HG03575 (cell line): Measurements from ENCODE around the gene RNLS.
"Not testable (repeated sequence)": the region's sequence is repeated elsewhere in the genome, so short reads cannot be mapped to it uniquely, and the experiment has no call there.

ENCODE experiments used
- ATAC-seq: cut with Tn5 transposase; IDR thresholded peaks from one replicate; pipeline ENCODE4 v1.9.1; 2021; ENCODE audit not compliant: unreplicated experiment, insufficient number of reproducible peaks, low FRiP score; ENCODE audit errors: extremely low read depth

RNLS gene

GRCh38 chr10:88374392-88375175, 208.5 kb downstream of the RNLS start:
- no peak for ATAC-seq

GRCh38 chr10:88372881-88373592, 210.1 kb downstream of the RNLS start:
- ATAC-seq = no peak

GRCh38 chr10:88372051-88372715, 210.9 kb downstream of the RNLS start:
- no peak for ATAC-seq

GRCh38 chr10:88370713-88371112, 212.4 kb downstream of the RNLS start:
- ATAC-seq = no peak

GRCh38 chr10:88366772-88367171, 216.3 kb downstream of the RNLS start:
- ATAC-seq = no peak

GRCh38 chr10:88361995-88362807, 220.9 kb downstream of the RNLS start:
- ATAC-seq = no peak

- no peak for ATAC-seq
Measured at GRCh38 chr10:88361494-88361893, 221.6 kb downstream of the RNLS start.

GRCh38 chr10:88355750-88356149, 227.4 kb downstream of the RNLS start:
- ATAC-seq = not testable (repeated sequence)

- ATAC-seq = no peak
Measured at GRCh38 chr10:88347597-88348304, 235.4 kb downstream of the RNLS start.

GRCh38 chr10:88347022-88347421, 236.1 kb downstream of the RNLS start:
- ATAC-seq = no peak

- no peak for ATAC-seq
Measured at GRCh38 chr10:88346144-88346977, 236.8 kb downstream of the RNLS start.

GRCh38 chr10:88343761-88344484, 239.2 kb downstream of the RNLS start:
- no peak for ATAC-seq

GRCh38 chr10:88342733-88343310, 240.3 kb downstream of the RNLS start:
- ATAC-seq = no peak

GRCh38 chr10:88337134-88337533, 246.0 kb downstream of the RNLS start:
- no peak for ATAC-seq

GRCh38 chr10:88336334-88336733, 246.8 kb downstream of the RNLS start:
- no peak for ATAC-seq

- no peak for ATAC-seq
Measured at GRCh38 chr10:88333248-88333630, 249.9 kb downstream of the RNLS start.
